ENCODE measurements around the gene CYP2C18. TPM values are rescaled to one million over a fixed set of nuclear protein-coding genes. Genes with fewer than 3 reads are reported as not detected.
"Not testable (repeated sequence)": the region's sequence is repeated elsewhere in the genome, so short reads cannot be mapped to it uniquely, and the experiment has no call there.

The CYP2C18 gene
- total and polyA plus RNA-seq, 5 donors = not detected

DNA sequence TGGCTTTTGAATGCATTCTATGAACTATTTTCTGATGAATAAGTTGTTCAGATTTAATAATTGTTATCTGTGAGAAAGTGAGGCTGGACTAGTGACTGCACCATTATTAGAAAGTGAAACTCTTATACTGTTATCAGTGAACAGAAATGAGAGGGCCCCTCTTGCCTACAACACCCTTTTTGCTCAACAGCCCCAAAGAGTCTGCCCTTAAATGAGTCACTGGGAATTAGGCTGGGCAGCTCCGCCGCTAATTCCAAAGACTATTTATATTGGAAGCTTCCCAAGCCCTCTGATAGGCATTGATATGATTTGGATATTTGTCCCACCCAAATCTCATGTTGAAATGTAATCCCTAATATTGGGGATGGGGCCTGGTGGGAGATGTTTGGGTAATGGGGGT, 7.0 kb upstream of the CYP2C18 start:
- H3K27ac ChIP-seq (ENCODE audit: low read length) = no peak overlapping the region
- H3K9me3 ChIP-seq (ENCODE audit: control insufficient read depth, low read length) = no peaks in the 10 kb centered on the region
- H3K27me3 ChIP-seq (ENCODE audit: control insufficient read depth, insufficient read depth) = no peaks in the 10 kb centered on the region
- H3K4me1 ChIP-seq (ENCODE audit: control insufficient read depth, insufficient read depth, low read length) = no peaks in the 10 kb centered on the region
- intact Hi-C loops (cut with DNase I) = no loop called here
- DNase-seq (no peak), ATAC-seq (no peak)
- WGBS = 82% methylated on average over 2 of the region's 2 CpGs
- H3K4me3 ChIP-seq (ENCODE audit: low read length) = no peak overlapping the region

DNA sequence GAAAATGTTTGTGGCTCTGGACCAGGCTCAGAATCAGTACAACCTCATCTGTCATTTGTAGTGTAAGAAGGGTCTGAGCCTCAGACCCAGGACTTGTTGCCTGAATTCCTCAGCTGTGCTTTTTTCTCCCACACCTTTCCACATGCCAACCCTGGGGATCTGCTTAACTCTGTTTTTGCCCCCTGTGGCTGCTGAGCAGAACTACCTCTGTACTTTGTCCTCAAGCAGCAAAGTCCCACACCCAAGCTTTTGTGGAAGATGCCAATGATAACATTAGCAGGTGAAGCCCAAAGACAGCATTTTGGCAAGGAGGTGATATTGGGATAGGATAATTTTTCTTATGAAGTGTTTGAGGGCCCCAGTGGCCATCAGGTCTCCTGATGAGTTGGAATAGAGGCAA, 5.8 kb upstream of the CYP2C18 start:
- intact Hi-C loops (cut with DNase I) = no loop called here
- no peak overlapping the region for H3K27ac ChIP-seq (ENCODE audit: low read length)
- H3K4me1 ChIP-seq (ENCODE audit: control insufficient read depth, insufficient read depth, low read length) = no peaks in the 10 kb centered on the region
- DNase-seq (no peak), ATAC-seq (no peak)
- no peaks in the 10 kb centered on the region for H3K9me3 ChIP-seq (ENCODE audit: control insufficient read depth, low read length)
- H3K4me3 ChIP-seq (ENCODE audit: low read length) = no peak overlapping the region
- H3K27me3 ChIP-seq (ENCODE audit: control insufficient read depth, insufficient read depth) = no peaks in the 10 kb centered on the region

DNA sequence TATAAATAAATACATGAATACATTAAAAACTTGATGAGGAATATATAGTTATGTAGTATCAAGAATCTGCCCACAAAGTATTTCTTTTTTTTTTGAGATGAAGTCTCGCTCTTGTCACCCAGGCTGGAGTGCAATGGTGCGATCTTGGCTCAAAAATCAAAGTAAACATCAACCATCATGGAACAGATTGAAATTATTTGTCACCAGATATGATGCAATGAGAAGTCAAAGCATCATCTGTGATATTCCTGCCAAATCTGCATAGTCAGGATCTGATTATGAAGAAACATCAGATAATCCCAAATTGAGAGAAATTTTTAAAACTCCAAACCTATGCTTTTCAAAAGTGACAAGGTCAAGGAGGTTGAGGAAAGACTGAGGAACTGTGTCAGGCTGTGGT, 5.1 kb upstream of the CYP2C18 start:
- Histone ChIP-seq H3K27ac (ENCODE audit: low read length) (no peak overlapping the region), H3K27me3 (ENCODE audit: control insufficient read depth, insufficient read depth) (no peaks in the 10 kb centered on the region), H3K4me3 (ENCODE audit: low read length) (no peak overlapping the region), H3K9me3 (ENCODE audit: control insufficient read depth, low read length) (no peaks in the 10 kb centered on the region), H3K4me1 (ENCODE audit: control insufficient read depth, insufficient read depth, low read length) (no peaks in the 10 kb centered on the region)
- 91% methylated on average over 2 of the region's 2 CpGs for WGBS
- DNase-seq (no peak), ATAC-seq (no peak)
- intact Hi-C loops (cut with DNase I) = no loop called here

DNA sequence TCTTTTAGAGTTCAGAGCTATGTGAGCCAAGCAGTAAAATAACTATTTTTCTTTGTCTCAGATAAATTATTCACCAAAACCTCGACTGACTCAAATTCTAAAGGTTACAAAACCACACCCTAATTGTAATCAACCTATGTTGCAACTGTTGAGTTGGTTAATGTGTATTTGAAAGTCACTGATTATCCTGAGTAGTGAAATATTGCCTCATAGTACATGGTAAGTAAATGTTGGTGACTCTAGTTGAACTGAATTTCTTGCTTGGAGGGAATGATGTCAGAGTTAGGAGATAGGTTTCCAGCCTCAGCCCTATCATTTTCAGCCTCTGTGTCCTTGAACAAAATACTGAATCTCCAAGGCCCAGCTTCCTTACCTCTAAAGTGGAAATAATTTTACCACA, 3.0 kb upstream of the CYP2C18 start:
- H3K27me3 ChIP-seq (ENCODE audit: control insufficient read depth, insufficient read depth) = no peaks in the 10 kb centered on the region
- intact Hi-C loops (cut with DNase I) = no loop called here
- WGBS = 44% methylated on average over 1 of the region's 1 CpG

DNA sequence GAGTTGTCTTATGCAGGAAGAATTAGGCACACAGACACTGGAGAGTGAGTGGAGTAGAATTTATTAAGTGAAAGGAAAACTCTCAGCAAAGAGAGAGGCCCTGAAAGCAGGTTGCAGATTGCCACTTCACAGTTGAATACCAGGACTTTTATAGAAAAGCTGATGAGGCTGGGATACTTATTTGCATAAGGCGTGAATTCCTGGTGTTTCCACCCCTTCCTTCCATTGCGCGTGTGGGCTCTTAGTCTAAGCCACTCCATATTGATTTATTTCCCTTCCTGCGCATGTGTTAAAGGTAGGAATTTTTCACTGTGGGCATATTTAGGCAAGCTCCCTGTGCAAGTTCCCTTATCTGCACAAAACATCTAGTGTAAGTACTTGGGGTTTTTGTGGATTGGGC, 893 bp upstream of the CYP2C18 start:
- intact Hi-C loops (cut with DNase I); H3K4me1 ChIP-seq (ENCODE audit: control insufficient read depth, insufficient read depth, low read length); ATAC-seq; H3K27me3 ChIP-seq (ENCODE audit: control insufficient read depth, insufficient read depth); H3K27ac ChIP-seq (ENCODE audit: low read length); H3K9me3 ChIP-seq (ENCODE audit: control insufficient read depth, low read length); H3K4me3 ChIP-seq (ENCODE audit: low read length); DNase-seq: not testable (repeated sequence)
- WGBS = 80% methylated on average over 4 of the region's 4 CpGs

More for the DNA sequence above, 3.0 kb upstream of the CYP2C18 start:
- H3K9me3 ChIP-seq (ENCODE audit: control insufficient read depth, low read length) = no peaks in the 10 kb centered on the region
- H3K4me3 ChIP-seq (ENCODE audit: low read length) = no peak overlapping the region
- ATAC-seq = peak in 1 of 2 donors; percentile 14
- no peaks in the 10 kb centered on the region for H3K4me1 ChIP-seq (ENCODE audit: control insufficient read depth, insufficient read depth, low read length)
- DNase-seq = no peak
- no peak overlapping the region for H3K27ac ChIP-seq (ENCODE audit: low read length)

DNA sequence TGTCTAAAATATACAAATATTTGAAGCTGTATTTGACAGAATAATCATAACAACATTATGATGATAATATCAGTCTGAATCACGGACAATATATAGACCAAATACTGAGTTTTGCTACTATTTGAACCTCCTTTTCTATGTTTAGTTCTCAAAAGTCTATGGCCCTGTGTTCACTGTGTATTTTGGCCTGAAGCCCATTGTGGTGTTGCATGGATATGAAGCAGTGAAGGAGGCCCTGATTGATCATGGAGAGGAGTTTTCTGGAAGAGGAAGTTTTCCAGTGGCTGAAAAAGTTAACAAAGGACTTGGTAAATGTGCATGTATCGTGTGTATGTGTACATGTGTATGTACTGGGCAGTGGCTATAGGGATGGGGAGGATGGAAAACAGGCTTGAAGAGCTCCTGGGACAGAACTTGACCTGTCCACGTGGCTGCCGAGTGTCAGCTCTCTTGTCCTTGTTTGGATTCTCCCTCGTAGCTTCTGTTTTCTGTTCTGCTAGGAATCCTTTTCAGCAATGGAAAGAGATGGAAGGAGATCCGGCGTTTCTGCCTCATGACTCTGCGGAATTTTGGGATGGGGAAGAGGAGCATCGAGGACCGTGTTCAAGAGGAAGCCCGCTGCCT, 4.2 kb downstream of the CYP2C18 start:
- H3K4me1 ChIP-seq (ENCODE audit: control insufficient read depth, insufficient read depth, low read length) = no peaks in the 10 kb centered on the region
- DNase-seq = no peak
- intact Hi-C loops (cut with DNase I) = no loop called here
- H3K4me3 ChIP-seq (ENCODE audit: low read length) = no peak overlapping the region
- ATAC-seq = no peak
- no peaks in the 10 kb centered on the region for H3K9me3 ChIP-seq (ENCODE audit: control insufficient read depth, low read length)
- H3K27me3 ChIP-seq (ENCODE audit: control insufficient read depth, insufficient read depth) = no peaks in the 10 kb centered on the region
- WGBS = 79% methylated on average over 11 of the region's 11 CpGs
- H3K27ac ChIP-seq (ENCODE audit: low read length) = no peak overlapping the region

DNA sequence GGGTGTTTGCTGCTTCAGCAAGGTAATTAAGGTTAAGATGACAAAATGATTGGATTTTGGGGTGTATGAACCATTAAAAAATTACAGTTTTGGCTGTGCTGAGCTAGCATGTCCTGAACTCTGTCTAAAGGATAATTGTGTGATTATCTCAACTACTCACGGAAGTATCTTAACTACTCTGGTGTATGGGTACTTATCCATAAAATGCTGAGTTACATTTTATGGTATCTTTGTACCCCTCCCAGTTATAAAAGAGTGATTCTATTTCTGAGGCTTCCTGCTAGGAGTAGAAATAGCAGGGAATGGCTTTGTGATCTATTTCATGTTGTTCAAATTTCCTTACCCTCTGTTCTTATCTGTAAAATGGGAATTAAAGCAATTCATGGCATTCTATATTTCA, 22.6 kb downstream of the CYP2C18 start:
- no peaks in the 10 kb centered on the region for H3K27me3 ChIP-seq (ENCODE audit: control insufficient read depth, insufficient read depth)
- intact Hi-C loops (cut with DNase I) = no loop called here
- DNase-seq (no peak), ATAC-seq (no peak)
- no peak overlapping the region for H3K27ac ChIP-seq (ENCODE audit: low read length)
- WGBS = 79% methylated on average over 1 of the region's 1 CpG
- no peaks in the 10 kb centered on the region for H3K9me3 ChIP-seq (ENCODE audit: control insufficient read depth, low read length)
- no peak overlapping the region for H3K4me3 ChIP-seq (ENCODE audit: low read length)
- no peaks in the 10 kb centered on the region for H3K4me1 ChIP-seq (ENCODE audit: control insufficient read depth, insufficient read depth, low read length)

DNA sequence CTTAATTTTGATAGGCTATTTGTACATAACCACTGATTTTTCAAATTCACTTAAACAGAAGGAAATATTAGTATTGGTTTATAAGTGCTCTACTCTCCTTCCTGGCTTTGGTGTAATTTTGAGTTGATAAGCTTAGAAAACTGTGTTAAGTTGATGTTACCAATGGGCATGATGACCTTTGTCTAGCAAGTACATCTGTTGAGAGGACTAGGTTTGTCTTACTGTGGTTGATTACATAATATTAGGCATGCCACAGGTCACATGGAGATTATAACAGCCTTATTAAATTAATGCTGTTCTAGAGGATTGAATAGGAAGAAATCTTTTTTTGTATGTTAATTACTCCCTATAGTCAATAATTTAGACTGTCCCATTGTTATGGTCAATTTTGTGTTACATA, 27.0 kb downstream of the CYP2C18 start:
- DNase-seq (no peak), ATAC-seq (no peak)
- no peak overlapping the region for H3K4me3 ChIP-seq (ENCODE audit: low read length)
- no peak overlapping the region for H3K27ac ChIP-seq (ENCODE audit: low read length)
- no peaks in the 10 kb centered on the region for H3K27me3 ChIP-seq (ENCODE audit: control insufficient read depth, insufficient read depth)
- intact Hi-C loops (cut with DNase I) = no loop called here
- H3K9me3 ChIP-seq (ENCODE audit: control insufficient read depth, low read length) = no peaks in the 10 kb centered on the region
- no peaks in the 10 kb centered on the region for H3K4me1 ChIP-seq (ENCODE audit: control insufficient read depth, insufficient read depth, low read length)

DNA sequence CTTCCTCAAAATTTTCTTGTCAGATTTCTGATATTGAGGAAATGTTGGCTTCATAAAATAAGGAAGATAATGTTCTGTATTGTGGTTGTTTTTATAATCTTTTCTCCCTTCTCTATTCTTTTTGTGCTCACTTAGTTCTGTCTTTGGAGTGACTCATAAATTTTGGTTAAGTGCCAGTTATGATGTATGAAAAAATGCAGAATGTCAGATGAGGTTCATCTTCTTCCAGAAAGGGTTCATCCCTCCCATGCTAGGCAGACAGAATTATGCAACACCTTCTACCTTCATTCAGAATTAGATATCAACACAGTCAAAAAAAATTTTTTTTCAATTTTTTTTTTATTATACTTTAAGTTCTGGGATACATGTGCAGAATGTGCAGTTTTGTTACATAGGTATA, 42.3 kb downstream of the CYP2C18 start:
- no peaks in the 10 kb centered on the region for H3K4me1 ChIP-seq (ENCODE audit: control insufficient read depth, insufficient read depth, low read length)
- H3K4me3 ChIP-seq (ENCODE audit: low read length) = no peak overlapping the region
- intact Hi-C loops (cut with DNase I) = no loop called here
- no peak for ATAC-seq
- H3K27ac ChIP-seq (ENCODE audit: low read length) = no peak overlapping the region
- H3K9me3 ChIP-seq (ENCODE audit: control insufficient read depth, low read length) = no peaks in the 10 kb centered on the region
- DNase-seq = no peak
- H3K27me3 ChIP-seq (ENCODE audit: control insufficient read depth, insufficient read depth) = no peaks in the 10 kb centered on the region

DNA sequence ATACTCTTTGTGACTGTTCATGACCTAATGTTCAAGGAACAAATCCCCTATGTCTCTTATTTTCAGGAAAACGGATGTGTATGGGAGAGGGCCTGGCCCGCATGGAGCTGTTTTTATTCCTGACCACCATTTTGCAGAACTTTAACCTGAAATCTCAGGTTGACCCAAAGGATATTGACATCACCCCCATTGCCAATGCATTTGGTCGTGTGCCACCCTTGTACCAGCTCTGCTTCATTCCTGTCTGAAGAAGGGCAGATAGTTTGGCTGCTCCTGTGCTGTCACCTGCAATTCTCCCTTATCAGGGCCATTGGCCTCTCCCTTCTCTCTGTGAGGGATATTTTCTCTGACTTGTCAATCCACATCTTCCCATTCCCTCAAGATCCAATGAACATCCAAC, 51.7 kb downstream of the CYP2C18 start:
- no peaks in the 10 kb centered on the region for H3K9me3 ChIP-seq (ENCODE audit: control insufficient read depth, low read length)
- no peak overlapping the region for H3K4me3 ChIP-seq (ENCODE audit: low read length)
- ATAC-seq = no peak
- no peaks in the 10 kb centered on the region for H3K27me3 ChIP-seq (ENCODE audit: control insufficient read depth, insufficient read depth)
- no peaks in the 10 kb centered on the region for H3K4me1 ChIP-seq (ENCODE audit: control insufficient read depth, insufficient read depth, low read length)
- WGBS = 77% methylated on average over 3 of the region's 3 CpGs
- intact Hi-C loops (cut with DNase I) = no loop called here
- DNase-seq = no peak
- H3K27ac ChIP-seq (ENCODE audit: low read length) = no peak overlapping the region

DNA sequence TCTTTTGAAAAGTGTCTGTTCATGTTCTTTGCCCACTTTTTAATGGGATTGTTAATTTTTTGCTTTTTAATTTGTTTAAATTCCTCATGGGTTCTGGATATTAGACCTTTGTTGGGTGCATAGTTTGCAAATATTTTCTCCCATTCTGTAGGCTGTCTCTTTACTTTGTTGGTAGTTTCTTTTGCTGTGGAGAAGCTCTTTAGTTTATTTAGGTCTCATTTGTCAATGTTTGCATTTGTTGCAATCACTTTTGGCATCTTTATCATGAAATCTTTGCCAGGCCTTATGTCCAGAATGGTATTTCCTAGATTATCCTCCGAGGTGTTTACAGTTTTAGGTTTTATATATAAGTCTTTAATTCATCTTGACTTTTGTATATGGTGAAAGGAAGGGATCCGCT, 55.1 kb downstream of the CYP2C18 start:
- no peak overlapping the region for H3K4me3 ChIP-seq (ENCODE audit: low read length)
- H3K4me1 ChIP-seq (ENCODE audit: control insufficient read depth, insufficient read depth, low read length) = no peaks in the 10 kb centered on the region
- H3K9me3 ChIP-seq (ENCODE audit: control insufficient read depth, low read length) = no peaks in the 10 kb centered on the region
- no peak for ATAC-seq
- intact Hi-C loops (cut with DNase I) = no loop called here
- no peaks in the 10 kb centered on the region for H3K27me3 ChIP-seq (ENCODE audit: control insufficient read depth, insufficient read depth)
- DNase-seq = no peak
- WGBS = 61% methylated on average over 2 of the region's 2 CpGs
- H3K27ac ChIP-seq (ENCODE audit: low read length) = no peak overlapping the region

DNA sequence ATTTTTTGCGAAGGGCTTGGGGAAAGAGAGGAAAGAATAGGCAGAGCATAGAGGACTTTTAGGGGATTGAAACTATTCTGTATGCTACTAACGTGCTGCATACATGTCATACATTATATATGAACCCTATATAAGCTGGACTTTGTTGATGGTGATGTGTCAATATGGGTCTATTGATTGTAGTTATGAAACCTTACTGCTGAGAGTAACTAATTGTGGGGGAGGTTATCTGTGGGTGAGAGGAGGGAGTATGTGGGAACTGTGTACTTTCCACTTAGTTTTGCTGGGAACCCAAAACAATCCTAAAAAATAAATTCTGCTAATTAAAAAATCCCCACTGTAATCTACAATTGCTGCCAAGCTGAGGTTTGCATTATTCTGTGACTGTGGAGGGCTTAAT, 63.6 kb downstream of the CYP2C18 start:
- DNase-seq (no peak), ATAC-seq (no peak)
- H3K4me3 ChIP-seq (ENCODE audit: low read length) = no peak overlapping the region
- H3K27ac ChIP-seq (ENCODE audit: low read length) = no peak overlapping the region
- no peaks in the 10 kb centered on the region for H3K9me3 ChIP-seq (ENCODE audit: control insufficient read depth, low read length)
- no peaks in the 10 kb centered on the region for H3K27me3 ChIP-seq (ENCODE audit: control insufficient read depth, insufficient read depth)
- WGBS = 67% methylated on average over 2 of the region's 2 CpGs
- intact Hi-C loops (cut with DNase I) = no loop called here
- H3K4me1 ChIP-seq (ENCODE audit: control insufficient read depth, insufficient read depth, low read length) = no peaks in the 10 kb centered on the region

Data from right cardiac atrium (tissue), 5 donors.